ENCODE measurements around the gene DAP.

Gene DAP

GRCh38 chr5:10760921-10761184 lies 181 bp downstream of the DAP start:
- no peak for DNase-seq (ENCODE audit: low read depth)

DNA sequence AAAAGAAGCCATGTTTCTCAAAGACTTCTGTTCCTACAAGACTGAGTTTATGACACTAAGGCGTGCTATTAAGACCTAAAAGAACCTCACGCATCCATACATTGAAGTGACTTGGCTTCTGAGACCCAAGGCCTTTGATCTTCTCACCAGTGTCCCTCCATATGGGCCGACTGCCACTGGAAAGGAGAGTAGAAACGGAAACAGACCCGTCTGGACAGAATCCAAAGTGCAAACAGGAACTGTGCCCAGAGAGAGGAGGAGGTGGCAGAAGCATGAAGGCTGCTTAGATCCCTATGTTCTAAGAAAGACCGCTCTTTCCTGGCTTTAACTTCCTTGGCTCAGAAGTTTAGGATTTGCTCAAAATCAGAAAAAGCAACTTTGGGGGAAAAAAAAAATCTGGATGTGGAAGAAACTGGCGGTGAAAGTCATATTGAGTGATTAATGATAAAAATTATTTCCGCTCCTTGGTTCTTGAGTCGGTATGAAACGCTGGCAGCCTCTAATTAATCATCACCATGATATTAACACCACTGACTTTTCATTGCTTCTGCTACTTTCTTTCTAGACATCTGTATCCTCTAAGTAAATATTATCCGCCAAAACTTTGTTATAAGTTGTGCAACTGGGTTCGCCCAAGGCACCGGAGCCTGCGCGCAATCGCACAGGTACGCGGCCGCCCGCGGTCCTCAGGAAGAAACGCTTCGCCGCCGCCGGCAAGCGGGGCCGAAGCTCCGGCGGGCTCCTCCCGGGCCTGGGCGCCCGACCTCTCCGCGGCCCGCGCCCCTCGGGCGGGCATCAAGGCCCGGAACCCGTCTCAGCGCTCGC lies 726 bp downstream of the DAP start:
- peak; percentile 11 for DNase-seq (ENCODE audit: low read depth)

DNA sequence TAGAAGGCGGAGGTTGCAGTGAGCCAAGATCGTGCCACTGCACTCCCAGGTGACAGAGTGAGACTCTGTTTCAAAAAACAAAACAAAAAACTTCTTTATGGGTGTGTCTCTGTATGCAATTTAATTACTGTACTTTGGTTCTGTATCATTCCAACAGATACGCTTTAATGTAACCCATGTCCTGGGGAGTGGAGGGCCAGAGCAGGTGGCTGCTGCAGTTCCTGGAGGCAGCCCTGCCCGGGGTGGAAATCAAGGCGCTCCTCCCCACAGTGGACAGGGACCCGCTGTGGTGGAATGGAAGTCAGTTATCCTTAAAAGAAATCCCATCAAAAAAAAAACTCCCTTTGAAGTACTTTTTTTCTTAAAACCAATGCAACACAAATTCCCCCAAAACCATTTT lies 1.9 kb downstream of the DAP start:
- DNase-seq (ENCODE audit: low read depth), result no peak

- DNase-seq (ENCODE audit: low read depth), result no peak
Observed at GRCh38 chr5:10757922-10758555, 3.0 kb downstream of the DAP start.

DNA sequence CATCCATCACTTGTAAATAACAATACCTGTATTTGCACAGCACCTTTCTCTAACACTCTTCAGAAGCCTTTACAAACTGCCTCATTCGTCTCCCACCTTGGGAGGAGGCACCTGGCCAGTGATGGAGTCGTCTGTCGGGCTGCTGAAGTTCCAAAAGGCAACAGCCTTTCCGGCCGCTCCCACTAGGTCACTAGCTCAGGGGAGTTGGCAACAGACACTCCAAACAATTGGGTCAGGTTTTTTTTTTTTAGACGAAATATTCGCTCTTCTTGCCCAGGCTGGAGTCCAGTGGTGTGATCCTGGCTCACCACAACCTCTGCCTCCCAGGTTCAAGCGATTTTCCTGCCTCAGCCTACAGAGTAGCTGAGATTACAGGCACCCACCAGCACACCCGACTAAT lies 4.0 kb downstream of the DAP start:
- no peak for DNase-seq (ENCODE audit: low read depth)

DNA sequence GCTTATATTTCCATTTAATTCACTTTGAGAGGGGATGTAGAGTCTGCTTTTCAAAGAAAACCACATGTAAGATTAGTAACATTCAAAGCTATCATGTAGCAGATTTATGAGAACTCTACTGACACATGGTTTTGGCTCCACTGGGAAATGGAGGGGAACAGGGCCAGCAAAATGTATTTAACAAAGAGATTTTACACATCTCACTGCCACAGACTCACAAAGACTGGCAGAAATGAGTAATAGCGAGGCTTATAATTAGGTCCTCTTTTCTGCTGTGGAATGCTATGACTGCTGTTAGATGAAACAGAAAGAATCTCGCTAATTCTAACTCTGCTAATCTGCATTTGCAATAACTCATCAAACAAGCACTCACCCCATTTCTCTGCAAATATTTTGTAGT lies 4.5 kb downstream of the DAP start:
- DNase-seq (ENCODE audit: low read depth), result no peak

- no peak for DNase-seq (ENCODE audit: low read depth)
Observed at GRCh38 chr5:10753178-10753577, 7.9 kb downstream of the DAP start.

DNA sequence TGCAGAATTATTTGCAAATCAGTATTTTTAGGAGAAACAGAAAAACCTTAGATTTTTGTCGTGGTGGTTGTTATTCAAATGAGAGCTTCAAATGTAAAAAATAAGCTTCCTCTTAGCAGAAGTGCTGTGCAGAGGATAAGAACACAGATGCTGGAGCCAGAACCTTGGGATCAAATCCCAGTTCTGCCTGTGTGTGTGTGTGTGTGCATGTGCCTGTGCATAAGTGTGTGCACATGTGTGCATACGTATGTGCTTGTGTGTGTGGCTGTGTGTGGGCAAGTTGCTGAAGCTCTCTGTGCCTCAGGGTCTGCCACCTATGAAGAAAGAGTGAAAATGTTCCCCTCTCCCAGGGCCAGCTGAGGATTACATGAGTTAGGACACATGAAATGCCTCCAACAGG lies 8.6 kb downstream of the DAP start:
- DNase-seq (ENCODE audit: low read depth), result no peak

DNA sequence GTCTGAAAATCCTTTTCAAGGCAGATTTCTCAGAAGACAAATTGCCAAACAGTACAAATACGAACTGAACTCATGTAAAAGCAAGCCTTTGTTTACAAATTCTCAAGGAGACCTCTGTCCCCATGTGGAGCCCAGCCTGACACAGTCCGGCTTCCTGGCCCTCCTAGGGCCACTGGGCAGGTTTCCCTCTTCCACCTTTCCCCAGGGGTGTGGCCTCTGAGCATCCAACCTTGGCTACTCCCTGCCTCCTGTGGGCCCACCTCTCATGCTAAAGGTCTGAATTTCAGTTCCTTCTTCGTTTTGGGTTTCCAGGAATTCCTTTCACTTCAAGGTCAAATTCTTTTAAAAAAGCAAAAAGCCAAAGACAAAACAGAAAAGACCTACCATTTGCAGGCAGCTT lies 10.1 kb downstream of the DAP start:
- no peak for DNase-seq (ENCODE audit: low read depth)

GRCh38 chr5:10747678-10748622 lies 13.1 kb downstream of the DAP start:
- no peak for DNase-seq (ENCODE audit: low read depth)

- no peak for DNase-seq (ENCODE audit: low read depth)
Observed at GRCh38 chr5:10746711-10747110, 14.3 kb downstream of the DAP start.

DNA sequence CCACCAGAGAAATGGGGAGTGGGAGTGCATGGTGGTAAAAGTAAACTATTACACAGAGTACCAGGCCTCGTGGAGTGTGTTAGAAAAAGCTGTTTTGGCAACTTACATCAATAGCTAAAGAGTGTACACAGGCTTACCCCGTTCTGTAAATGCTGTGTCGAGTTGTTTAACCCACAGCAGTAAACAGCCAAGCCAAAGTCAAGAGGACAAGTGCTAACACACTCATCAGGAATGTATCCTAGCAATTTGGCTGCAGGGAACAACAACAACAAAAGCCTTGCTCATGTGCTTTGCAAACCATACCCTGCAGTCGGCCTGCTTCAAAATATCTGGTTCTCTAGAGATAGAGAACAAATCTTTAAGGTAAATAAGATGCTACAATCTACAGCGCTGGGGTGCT lies 15.9 kb downstream of the DAP start:
- DNase-seq (ENCODE audit: low read depth), result no peak

DNA sequence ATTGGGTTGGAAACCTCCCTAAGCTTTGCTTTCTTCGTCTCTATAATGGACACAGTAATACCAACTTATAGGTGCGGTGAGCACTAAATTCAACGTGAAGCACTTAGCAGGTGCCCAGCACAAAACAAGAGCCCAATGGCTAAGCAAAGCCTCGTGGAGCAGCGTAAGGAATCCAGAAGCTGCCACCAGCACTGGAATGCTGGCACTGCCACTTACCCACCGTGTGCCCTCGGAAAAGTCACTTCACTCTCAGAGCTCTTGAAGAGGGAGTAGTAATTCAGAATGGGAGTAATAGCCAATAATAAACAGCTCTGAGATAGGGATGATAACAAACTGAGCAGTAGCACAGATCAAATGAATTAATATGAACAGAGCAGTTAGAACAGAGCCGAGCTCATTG lies 16.4 kb downstream of the DAP start:
- DNase-seq (ENCODE audit: low read depth), result no peak

DNA sequence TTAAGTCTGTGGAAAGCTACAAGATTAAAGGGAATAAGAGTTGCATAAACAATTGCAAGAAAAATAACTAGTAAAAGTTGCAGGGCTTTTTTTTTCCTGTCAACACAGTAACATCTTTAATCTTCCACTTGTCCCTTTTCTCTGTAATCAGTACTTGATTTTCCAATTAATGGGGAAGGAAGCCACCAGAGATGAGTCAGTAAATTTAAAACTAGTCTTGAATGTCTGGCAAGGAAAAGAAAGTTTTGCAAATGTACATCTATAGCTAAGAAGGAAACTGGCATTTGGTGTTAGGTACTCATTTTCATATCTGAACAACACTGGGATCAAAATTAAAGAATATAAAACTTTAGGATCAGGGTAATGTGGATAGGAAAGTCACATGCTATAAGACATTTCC lies 17.1 kb downstream of the DAP start:
- no peak for DNase-seq (ENCODE audit: low read depth)

DNA sequence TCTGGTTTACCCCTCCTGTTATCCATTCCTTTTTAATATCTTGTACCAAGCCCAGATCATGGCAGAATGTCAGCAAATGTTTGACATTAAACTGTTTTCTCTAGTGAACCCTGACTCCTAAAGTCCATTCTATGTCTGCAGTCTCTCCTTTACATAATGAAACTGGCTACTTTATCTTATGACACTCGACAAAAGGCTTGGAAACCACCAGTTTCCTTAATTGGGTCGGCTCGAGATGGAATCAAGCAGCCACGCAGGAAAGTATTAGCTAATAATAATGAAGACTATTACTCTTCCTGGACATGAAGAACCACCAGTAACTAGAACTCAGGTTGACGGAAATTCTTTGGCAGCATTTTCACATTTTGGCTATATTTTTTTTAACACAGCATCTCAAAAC lies 17.5 kb downstream of the DAP start:
- no peak for DNase-seq (ENCODE audit: low read depth)

DNA sequence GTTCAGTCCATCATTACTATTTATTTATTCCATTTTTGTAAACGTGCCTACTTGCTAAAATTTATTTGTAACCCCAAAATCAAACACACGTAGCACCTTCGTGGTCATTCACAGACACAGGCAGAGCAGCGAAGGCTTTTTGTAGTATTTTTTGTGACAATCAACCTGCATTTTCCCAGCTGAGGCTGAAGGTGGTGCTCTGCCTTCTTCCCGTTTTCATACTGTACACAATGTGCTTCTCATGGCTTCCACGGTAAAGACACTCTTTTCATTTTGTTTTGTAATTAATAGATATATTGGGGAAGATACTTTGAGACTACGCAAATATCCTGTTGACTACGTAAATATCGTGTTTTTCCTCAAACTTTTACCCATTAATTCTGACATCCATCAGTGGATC lies 19.4 kb downstream of the DAP start:
- no peak for DNase-seq (ENCODE audit: low read depth)

GRCh38 chr5:10740384-10740783 lies 20.6 kb downstream of the DAP start:
- DNase-seq (ENCODE audit: low read depth), result no peak

DNA sequence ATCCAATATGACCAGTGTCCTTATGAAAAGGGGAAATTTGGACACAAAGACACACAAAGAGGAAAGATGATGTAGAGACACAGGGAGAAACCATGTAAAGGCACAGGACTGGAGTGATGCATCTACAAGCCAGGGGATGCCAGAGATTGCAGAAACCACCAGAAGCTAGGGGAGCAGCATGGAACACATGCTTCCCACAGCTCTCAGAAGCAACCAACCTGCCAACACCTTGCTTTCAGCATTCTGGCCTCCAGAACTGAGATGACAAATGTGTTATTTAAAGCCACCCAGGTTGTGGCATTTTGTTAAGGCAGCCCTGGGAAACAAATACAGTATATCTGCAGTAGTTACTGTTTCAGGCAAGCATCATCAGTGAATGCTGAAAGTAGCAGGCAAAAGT lies 23.2 kb downstream of the DAP start:
- no peak for DNase-seq (ENCODE audit: low read depth)

- DNase-seq (ENCODE audit: low read depth), result no peak
Observed at GRCh38 chr5:10736808-10737207, 24.2 kb downstream of the DAP start.

- DNase-seq (ENCODE audit: low read depth), result no peak
Observed at GRCh38 chr5:10736354-10736753, 24.7 kb downstream of the DAP start.

DNA sequence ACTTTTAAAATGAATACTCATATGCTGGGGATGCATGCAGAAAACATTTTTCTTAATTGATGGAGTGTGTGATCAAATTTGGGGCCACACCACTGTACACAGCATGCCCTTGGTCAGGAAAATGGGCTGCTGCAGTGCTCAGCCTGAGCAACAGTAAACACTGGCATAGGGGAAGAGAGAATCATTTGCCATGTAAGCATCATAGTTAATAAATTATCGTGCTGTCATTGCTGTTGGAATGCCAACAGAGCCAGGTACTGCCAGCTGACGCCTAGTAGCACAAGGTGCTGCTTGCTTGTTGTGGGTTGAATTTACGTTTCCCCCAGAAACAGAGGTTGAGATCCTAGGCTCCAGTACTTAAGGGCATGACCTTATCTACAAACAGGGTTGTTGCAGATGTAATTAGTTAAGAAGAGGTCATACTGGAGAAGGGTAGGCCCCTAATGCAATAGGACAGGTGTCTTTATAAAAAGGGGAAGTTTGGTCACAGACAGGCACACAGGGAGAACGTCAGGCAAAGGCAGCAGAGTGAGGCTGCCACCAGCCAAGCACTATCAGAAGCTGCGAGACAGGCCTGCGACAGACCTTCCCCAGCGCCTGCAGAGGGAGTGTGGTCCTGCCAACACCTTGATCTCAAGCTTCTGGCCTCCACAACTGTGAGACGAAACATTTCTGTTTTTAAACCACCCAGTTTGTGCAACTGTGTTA lies 25.3 kb downstream of the DAP start:
- DNase-seq (ENCODE audit: low read depth), result no peak

- no peak for DNase-seq (ENCODE audit: low read depth)
Observed at GRCh38 chr5:10734832-10735523, 26.1 kb downstream of the DAP start.
